Fibroblast of skin of right quadriceps (primary cell): Measurements from ENCODE around the gene TRIM29.
"Not testable (repeated sequence)": the region's sequence is repeated elsewhere in the genome, so short reads cannot be mapped to it uniquely, and the experiment has no call there.

ENCODE experiments used
- DNase-seq: peaks from one replicate; pipeline ENCODE4 v3.0.0-alpha.2; 2013

The TRIM29 gene, protein sequence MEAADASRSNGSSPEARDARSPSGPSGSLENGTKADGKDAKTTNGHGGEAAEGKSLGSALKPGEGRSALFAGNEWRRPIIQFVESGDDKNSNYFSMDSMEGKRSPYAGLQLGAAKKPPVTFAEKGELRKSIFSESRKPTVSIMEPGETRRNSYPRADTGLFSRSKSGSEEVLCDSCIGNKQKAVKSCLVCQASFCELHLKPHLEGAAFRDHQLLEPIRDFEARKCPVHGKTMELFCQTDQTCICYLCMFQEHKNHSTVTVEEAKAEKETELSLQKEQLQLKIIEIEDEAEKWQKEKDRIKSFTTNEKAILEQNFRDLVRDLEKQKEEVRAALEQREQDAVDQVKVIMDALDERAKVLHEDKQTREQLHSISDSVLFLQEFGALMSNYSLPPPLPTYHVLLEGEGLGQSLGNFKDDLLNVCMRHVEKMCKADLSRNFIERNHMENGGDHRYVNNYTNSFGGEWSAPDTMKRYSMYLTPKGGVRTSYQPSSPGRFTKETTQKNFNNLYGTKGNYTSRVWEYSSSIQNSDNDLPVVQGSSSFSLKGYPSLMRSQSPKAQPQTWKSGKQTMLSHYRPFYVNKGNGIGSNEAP

DNA sequence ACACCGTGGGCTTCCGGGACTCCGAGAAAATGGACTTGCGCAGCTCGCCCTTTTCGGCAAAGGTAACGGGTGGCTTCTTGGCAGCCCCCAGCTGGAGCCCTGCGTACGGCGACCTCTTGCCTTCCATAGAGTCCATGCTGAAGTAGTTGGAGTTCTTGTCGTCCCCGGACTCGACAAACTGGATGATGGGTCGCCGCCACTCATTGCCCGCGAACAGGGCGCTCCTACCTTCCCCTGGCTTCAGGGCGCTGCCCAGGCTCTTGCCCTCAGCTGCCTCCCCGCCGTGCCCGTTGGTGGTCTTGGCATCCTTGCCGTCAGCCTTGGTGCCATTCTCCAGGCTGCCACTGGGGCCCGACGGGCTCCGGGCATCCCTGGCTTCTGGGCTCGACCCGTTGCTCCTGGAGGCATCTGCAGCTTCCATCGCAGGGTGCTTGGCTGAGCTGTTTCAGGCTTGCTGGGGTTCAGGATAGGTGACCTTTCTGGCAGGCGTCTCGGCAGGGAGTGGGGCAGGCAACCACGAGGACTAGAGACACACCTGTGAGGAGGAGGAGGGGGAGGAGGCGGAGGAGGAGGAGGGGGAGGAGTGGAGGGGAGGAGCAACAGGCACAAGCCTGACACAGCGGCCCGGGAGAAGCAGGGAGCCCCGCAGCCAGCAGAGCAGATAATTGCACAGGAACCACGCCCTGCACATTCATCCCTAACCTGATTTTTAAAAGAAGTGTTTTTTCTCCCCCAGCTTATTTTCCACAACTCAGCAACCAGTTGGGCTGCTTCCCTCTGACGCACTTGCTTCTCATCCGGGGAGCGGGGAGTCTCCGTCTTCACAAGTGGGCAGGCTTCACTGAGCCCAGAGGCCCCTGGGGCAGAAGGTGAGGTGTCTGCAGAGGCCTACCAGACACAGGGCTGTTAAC, at the start of gene TRIM29:
TRIM29 (minus strand) TSS at position 503 of the 911 bp plus-strand sequence; CDS start at position 421, 82 bp downstream.
- no peak for DNase-seq

DNA sequence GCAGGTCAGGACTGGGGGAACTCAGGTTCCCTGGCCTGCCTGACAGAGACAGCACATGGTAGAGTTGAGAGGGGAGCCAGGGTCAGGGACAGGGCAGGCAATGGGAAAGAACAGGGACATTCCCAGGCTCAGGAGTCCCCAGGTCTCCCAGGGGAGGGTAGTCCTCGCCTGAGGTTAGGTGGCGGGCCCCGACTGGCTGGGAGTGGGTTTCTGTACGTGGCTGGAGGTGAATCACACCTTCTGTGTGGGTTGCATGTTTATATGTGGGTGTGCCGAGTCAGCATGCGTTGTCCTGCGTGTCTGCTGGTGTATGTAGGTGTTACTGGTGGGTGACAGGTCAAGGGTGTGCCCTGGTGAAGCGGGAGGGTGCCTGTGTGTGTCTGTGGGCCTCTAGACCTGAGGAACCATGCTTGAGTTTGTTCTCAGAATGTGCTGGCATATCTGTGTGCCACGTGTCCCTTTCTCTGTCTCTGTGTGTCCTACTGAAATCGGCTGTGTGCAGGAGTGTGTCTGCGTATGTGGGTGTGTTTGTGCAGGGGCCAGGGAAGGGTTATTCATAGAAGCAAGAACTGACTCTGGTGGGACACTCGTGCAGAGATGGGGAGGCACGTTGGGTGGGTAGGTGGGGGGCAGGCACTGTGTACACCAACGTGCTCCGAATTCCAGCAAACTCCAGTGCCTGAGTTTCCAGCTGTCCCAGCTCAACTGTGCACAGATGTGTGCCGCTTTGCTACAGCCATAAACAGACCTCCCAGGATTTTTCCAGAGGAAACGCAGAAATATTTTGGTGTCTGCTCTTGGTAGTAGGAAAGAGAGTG, 49.1 kb upstream of the TRIM29 start:
- peak; percentile 65 for DNase-seq

DNA sequence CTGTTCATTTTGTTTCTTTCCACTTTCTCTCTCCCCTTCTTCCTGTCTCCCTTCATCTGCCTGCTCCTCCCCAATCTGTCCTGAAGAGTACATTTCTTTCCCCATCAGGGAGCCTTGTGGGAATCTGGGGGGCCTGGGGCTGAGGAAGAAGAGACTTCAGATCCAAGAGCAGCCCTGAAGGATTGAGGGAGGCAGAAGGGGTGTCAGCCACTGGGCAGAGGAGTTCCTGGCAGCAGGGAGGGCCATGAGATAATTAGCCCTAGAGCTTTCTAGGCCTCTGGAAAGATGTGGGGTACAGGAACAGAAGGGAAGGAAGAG, 48.5 kb upstream of the TRIM29 start:
- DNase-seq, result no peak

DNA sequence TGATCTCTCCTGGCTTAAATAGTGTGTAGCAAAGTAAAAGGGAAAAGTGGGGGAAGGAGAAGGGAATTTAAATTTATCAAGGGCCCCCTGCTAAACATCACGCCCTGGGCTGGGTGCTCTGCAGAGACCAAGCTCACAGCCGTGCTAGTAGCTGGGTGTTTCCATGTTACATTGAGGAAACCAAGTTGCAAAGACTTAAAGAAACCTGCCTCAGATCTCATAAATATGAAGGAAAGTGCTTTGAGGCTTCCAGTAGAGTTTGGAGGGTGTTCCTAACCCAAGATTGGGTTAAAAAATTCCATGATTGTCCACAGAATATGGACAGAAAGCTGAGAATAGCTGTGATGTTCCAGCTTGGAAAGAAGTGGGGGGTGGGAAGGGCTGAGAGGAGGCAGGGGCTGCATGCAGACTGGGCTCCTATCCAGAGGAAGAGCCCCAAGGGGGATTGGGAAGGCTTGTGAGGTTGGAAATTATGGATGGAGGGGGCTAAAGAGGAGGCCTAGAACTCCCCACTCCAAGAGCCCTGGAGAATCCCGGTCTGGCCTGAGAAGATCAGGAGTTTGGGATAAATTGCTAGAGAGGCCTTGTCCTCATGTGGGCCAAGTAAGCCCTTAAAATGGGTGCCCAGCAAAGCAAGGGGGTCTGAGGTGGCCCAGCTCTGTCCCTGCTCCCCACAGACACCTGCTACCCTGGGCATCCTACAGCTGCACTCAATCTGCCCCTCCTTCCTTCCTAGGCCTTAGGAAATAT, 48.0 kb upstream of the TRIM29 start:
- DNase-seq, result peak; percentile 62

DNA sequence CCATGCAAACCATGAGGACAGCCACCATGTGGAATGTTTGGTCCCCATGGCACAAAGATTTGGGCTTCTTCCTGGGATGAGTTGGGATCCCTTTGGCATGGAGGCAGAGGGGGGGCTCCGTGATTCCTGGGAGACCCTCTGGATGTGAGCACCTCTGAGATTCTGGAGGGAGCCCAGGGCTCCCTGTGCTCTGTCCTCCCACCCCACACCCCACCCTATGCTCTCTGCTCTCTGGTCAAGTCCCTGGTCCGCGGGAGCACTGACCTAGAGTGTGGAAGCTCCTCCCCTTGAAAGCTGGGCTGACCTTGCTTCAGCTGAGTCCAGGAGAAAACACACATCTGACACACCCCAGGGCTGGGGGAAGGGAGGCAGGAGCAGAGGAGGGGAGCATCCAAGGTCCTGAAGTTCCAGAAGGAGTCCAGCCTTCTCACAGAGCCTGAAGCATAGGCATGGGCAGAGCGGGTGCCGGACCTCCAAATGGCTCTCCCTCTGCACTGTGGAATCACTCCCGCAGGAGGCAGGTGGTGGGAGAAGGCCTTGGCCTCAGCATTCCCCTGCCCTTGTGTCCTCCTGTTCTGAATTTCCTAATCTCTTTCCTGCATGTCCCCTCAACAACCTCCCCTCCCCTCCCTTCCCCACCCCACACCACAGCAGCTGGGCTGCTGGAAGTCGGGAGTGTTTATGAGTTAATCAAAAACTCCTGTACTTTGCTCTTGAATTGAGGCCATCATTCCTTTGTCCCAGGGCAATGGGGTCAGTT, 47.2 kb upstream of the TRIM29 start:
- peak; percentile 48 for DNase-seq

DNA sequence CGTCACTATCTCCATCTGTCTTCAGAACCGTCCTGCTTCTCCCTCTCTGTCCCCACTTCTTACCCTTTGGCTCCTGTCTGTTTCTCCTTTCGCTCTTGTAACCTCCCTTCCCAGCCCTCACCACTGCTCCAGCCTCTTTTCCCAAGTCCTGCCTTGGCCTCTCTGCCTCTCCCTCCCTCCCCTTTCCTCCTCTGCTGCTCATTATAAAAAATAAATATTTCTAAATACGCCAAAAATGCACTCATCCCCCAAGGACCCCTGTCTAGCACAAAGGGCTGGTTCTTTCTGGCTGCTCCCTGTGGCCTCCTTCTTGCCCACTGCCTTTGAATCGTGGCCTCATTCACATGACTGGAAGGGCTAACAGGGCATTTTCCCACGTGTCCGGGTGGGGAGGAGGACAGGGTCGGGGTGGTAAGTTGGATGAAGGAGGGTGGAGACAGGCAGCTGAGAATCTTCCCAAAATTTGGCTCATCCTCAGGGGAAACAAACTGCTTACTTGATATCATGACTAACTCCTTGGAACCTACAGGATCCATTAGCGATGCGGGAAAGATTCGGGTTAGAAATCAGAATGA, 46.5 kb upstream of the TRIM29 start:
- DNase-seq, result no peak

DNA sequence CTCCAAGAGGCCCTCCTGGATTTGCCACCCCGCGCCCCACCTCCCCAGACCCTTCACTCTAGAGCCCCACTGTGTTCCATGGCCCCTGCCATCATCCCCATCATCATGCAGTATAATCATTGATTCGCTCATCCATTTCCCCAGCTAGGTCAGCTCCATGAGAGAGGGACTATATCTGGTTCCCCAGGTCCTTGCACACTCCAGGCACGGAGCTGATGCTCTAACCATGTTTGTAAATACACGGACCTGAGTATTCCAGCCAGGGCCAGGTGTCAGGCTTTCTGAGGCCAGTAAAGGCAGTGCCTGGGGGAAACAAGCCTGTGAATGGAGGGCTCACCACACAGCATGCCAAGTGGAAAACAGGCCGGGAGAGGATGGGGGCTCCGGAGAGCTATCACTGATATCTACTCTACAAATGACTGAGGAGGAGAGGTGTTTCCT, 45.8 kb upstream of the TRIM29 start:
- DNase-seq, result no peak

DNA sequence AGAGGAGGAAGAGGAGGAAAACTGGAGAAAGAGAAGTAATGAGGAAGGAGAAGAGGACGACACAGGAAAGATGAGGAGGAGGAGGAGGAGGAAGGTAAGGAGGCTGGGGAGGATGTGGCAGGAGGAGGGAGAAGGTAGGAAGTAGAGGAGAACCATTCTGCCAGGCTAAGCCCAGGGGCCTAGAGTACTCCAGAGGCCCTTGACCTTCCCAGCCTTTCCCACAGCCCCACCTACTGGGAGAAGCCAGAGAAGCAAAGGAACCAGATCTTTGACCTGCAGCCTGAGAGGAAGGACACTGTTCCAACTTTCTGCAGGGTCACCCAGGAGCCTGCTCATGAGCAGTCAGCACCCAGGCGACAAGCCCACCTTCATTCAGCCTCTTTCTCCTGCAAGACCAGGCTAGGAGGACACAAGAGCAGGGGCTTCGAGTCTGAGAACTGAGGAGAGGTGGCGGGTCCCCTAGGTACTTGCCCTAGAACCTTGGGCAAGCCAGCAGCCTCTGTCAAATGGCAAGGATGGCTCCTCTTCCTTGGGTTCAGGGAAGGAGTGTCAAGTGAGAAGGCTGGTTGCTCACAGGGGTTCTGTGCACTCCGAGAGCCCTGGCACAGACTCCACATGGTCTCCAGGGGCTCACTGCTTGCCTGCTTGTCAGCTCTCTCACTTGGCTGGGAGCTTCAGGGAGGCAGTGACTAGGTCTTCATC, 45.0 kb upstream of the TRIM29 start:
- no peak for DNase-seq

DNA sequence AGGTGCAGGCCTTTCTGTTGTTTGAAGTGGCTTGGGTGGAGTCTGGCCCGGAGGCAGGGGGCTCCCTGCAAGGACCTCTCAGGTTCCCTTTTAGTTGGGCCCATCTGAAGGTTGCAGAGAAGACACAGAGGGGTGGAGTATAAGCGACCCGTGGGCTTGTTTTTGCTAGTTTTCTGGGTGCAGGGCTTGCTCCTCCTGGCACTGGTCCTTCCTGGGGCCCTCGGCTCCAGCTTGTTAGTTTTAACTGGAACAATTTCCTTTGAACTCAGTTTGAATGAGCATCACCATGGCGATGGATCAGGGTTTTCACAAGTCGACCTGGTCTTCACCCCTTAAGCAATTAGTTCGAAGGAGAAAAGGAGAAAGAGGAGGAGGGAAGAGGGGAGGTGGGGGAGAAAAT, 44.5 kb upstream of the TRIM29 start:
- no peak for DNase-seq

DNA sequence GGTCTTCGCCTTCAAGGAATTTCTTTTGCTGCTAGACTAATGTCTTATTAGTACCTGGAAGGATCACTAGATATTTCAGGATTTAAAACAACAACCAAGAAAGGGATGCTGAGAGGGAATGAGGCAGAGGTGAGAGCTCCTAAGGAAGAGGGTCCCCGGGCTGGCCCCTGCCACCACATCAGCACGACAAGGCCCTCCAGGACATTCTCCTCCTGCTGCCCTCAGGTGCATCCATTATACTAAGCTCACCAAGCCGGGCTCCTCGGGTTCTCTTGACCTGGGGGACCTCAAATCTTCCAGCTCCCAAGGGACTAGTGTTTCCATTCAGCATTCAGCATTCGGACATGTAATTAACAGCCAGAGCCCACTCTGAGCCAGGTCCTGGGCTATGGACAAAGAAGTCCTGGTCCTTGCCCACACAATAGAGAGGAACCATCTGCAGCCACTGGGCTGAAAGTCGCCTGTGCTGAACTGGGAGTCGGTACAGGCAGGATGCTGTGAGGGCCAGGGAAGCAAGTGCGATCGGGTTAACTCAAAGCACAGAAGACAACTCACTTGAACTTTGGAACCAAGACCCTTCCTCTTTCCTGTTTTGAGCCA, 43.6 kb upstream of the TRIM29 start:
- no peak for DNase-seq

DNA sequence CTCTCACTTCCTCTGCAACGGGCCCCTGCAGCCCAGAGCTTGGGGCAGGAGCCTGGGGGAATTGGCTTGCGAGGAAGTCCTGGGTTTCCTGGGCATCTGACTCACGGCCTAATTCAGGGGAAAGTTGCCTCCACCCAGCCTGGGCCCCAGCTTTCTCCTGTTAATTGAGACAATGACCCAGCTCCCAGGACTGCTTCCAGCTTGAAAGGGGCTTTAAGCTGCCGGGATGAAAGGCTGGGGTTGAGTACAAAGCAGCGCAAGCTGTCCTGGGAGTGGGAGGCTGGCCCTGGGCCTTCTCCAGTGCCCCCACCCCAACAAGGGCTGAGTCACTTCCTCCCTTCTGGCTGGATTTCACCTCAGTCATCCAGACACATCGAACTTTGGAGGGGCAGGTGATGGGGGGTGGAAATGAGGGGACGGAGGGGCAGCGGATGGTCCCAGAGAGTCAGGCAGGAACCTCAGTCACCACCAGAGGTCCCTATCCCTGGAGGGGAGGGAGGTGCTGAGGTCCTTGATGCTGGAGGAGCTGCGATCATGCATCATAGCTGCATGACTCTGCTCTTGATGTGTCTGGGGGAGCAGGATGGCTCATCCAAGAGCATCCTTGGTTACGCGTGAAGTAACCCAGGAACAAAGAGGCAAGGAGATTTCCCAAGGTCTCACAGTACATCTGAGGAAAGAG, 42.8 kb upstream of the TRIM29 start:
- DNase-seq, result peak; percentile 79

DNA sequence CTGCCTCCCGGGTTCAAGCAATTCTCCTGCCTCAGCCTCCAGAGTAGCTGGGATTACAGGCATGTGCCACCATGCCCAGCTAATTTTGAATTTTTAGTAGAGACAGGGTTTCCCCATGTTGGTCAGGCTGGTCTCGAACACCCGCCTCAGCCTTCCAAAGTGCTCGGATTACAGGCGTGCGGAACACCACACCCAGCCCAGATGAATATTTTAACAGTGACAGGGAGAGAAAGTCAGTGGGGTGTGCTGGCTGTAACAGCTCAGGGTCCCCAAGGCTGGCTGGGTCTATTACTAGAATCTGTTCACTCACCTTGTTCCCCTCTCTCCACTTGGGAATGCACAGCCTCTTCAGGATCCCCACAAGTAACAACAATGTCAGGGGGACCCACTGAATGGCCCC, 42.1 kb upstream of the TRIM29 start:
- DNase-seq, result not testable (repeated sequence)

DNA sequence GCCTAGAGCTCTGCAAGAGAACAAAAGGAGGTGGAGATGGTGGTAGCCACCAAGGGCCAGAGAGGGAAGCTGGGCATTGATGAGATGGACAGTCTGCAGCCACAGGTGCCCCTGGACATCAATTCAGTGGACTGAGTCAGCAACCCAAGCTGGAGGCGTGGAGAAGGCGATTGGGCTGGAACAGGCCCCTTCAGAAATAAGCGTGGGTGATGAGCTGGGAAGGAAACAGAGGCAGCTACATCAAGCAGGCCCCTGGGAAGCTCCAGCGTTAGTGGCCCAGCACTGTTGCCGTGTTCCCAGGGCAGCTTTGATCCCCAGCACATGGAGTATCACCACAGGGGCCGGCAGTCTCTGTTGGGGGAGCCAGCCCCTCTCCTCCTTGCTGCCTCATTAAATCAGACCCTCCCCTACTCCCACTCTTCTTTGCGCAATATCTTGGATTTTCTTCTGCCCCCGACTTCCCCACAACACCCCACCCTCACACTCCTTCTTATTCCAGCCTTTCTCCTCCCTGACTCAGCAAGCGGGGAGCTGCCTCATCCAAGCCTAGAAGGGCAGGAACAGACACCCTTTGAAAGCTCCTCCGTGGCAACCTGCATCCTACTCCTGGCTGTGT, 41.3 kb upstream of the TRIM29 start:
- DNase-seq, result no peak

DNA sequence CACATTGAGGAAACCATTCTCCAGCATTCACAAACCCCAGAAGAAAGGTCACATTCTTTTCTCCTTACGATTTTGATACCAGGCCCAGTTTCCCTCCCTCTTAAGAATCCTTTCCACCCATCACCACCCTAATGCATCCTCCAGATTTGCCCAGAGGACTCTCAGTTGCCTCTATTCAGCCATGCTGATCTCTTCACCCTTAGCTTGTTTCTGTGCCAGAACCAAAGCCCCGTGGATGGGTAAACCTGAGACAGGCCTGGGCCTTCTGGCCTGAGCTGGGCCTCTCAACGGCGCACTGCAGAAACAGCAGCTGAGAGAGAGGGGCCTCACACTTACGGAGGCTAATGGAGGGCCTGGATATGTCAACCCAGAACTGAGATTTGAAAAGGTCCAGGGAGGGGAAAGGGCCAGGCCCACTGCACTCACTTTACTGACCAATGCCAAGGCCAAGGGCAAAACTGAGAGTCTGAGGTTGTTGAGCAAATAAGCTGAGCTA, 40.7 kb upstream of the TRIM29 start:
- no peak for DNase-seq

DNA sequence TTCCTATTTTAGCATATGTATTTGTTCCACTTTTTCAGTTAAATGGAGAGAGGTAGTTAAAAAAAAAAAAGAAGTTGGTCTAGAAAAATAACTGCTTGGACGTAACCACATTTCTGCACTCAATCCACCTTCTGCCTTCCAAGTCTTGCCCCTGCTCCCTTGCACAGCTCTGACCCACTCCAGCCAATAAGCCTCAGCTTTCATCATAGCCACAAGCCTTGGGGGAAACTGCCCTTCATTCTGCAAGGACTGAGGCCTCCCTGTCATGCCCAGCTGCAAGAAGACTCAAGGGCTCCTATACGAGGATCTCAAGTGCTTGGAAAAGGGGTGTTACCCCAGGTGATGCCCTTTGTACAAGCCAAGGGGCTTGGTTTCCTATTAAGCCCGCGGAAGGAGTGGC, 37.0 kb upstream of the TRIM29 start:
- DNase-seq, result no peak

DNA sequence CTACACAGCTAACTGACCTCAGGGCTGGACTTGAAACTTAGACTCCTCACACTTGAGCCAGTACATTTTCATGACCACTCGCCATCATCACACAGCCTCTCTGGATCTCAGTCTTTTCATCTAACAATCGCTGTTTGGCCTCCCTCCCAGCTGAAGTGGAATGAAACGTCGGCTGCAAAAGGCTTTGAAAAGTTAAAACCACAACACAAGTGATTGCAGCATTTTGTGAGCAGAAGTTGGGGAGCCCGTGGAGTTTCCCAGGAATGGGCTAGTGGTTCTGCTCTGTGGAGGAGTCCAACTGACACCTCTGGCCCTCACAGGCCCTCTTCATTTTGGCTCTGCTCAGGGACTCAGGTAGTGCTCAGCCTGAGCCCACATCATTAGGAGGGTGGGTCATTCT, 35.9 kb upstream of the TRIM29 start:
- no peak for DNase-seq

DNA sequence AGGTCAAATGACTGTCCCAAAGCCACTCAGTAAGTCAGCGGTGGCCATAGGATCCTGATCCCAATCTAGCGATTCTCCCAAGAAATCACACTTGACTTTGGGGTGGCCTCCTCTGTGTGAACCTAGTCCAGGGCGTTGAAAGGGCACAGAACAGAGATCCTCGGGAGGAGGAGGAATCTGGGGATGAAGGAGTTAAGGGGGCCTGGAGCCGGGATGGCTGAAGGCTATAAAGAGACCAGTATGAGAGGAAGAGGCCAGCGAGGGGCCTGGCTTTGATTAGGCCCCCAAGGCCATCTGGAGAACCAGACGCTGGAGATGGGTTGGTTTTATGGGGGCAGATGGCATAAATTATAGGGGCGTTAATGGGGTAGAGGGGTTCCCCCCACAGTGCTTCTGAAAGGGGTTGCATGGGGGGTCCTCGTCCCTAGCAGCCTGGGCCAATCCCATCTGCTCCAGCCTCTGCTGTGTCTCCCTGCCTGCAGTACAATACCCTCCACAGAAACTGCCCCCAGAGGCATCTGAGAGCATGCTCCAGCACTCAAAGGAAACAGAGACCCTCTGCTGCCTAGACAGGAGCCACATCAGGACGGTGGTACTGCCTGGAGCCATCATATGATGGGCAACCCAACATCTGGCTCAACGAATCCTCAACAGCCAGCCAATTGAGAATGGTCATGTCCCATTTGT, 35.2 kb upstream of the TRIM29 start:
- no peak for DNase-seq
